Forelimb muscle (tissue), 1 donor: Measurements from ENCODE around the gene GLRX2. TPM values are rescaled to one million over a fixed set of nuclear protein-coding genes. Genes with fewer than 3 reads are reported as not detected.
"Not testable (repeated sequence)": the region's sequence is repeated elsewhere in the genome, so short reads cannot be mapped to it uniquely, and the experiment has no call there.

Experiments used
- DNase-seq: peaks from one replicate; pipeline ENCODE4 v3.0.0-alpha.2; 2013; ENCODE audit warnings: low read depth
- polyA plus RNA-seq: library from polyadenylated mRNA; unstranded; fragments of 120-200 nt; gene quantifications from one replicate; pipeline ENCODE4 v1.2.1, GENCODE V29; 2013; ENCODE audit not compliant: insufficient read length

The GLRX2 gene, protein sequence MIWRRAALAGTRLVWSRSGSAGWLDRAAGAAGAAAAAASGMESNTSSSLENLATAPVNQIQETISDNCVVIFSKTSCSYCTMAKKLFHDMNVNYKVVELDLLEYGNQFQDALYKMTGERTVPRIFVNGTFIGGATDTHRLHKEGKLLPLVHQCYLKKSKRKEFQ
- polyA plus RNA-seq, result 15.5 TPM

- peak; percentile 45 for DNase-seq
Observed at GRCh38 chr1:193104907-193105820, at the start of gene GLRX2. Gene GLRX2 (minus strand): TSS chr1:193105414. CDS start chr1:193105382, 32 bp downstream.

- DNase-seq, result no peak
Observed at GRCh38 chr1:193144999-193145398, 39.8 kb upstream of the GLRX2 start.

DNA sequence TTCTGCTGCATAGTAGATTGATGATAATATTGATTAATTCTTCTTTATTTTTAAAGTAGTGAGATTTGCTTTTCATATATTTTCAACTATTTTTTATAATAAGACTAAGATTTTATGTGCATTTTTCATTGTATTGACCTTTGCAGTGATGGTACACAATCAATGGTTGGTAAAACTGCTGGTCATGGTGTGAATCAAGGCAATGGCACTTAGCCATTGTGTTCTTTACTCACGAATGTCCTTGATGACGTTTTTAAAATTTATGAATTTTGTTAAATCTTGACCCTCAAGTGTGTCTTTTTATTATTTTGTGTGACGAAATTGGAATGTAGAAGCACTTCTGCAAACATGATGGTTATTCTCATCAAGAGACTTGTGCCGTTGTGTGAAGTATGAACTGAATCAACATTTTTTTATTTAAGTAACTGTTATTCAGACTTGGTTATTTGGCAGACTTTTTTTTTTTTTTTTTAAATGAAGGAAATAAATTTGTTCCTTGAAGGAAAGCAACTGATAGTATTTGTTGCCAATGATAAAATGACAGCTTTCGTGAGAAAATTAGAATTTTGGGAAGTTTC lies 39.2 kb upstream of the GLRX2 start:
- no peak for DNase-seq

- no peak for DNase-seq
Observed at GRCh38 chr1:193143285-193143684, 38.1 kb upstream of the GLRX2 start.

DNA sequence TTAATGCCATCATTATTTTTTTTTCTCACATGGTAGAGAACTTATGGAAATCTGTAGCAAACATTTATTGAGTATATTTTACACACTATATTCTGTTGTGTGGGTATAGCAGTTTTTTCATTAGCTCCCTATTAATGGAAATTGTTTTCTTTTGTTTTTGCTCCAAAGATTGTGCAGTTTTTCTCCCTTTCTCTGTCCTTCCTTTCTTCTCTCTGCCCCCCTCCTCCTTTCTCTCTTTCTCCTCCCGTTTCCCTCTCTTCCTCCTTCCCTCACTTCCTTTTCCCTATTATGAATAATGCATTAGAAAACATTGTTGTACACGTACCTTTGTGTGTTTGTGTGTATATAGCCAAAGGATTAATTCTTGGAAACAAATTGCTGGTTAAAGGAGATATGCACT lies 37.2 kb upstream of the GLRX2 start:
- no peak for DNase-seq

DNA sequence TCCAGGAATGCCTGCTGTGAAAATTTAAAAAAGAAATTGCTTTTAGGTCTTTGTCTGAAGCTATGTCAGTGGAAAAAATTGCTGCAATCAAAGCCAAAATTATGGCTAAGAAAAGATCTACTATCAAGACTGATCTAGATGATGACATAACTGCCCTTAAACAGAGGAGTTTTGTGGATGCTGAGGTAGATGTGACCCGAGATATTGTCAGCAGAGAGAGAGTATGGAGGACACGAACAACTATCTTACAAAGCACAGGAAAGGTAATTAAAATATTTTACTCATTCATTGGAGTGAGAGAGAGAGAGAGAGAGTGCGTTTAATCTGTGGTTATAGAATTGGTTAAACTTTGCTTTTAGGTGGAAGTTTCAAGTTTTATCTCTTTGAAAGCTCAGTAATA lies 36.6 kb upstream of the GLRX2 start:
- no peak for DNase-seq

- no peak for DNase-seq
Observed at GRCh38 chr1:193140254-193140653, 35.0 kb upstream of the GLRX2 start.

DNA sequence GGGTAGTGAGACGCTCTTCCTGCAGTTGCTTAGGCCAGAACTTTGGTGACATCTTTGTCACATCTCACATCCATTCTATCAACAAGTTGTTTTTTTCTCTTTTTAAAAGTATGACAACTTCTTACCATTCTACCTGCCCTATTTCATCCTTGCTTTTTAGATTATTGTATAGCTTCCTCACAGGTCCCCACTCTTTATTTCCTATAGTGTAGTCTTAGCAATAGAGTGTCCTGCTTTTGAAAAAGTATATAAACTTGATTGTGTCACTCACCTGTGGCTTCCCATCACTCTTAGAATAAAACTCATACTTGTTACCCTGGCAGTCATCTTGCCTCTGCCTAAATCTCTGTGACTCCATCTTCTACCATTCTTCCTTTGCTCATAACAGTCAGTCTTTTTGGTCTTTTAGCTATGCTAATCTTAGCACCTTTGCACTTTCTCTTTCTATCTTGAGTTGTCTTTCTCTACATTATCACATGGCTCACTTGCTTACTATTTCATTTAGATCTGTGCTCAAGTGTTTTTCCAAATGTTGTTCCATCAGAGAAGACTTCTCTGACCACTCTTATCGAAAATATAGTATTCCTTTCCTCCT lies 26.1 kb upstream of the GLRX2 start:
- DNase-seq, result no peak

- no peak for DNase-seq
Observed at GRCh38 chr1:193125369-193125768, 20.2 kb upstream of the GLRX2 start.

DNA sequence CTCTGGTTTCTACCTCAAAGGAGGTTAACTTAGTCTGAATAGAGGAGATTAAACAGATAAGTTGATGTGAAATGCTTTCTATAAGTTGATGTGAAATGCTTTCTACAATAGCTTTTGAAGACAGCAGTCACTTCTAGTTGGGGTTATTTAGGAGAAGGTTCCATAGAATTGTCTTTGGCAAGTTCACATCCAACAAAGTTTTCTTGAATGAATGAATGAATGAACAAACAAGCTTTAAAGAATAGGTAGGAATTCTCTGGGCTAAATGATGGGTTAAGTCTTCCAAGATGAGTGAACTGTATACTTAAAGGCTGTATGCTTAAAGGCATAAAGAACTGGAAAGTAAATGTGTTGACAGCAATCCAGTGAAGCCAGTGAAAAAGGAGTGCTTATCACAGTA lies 18.5 kb upstream of the GLRX2 start:
- DNase-seq, result no peak

DNA sequence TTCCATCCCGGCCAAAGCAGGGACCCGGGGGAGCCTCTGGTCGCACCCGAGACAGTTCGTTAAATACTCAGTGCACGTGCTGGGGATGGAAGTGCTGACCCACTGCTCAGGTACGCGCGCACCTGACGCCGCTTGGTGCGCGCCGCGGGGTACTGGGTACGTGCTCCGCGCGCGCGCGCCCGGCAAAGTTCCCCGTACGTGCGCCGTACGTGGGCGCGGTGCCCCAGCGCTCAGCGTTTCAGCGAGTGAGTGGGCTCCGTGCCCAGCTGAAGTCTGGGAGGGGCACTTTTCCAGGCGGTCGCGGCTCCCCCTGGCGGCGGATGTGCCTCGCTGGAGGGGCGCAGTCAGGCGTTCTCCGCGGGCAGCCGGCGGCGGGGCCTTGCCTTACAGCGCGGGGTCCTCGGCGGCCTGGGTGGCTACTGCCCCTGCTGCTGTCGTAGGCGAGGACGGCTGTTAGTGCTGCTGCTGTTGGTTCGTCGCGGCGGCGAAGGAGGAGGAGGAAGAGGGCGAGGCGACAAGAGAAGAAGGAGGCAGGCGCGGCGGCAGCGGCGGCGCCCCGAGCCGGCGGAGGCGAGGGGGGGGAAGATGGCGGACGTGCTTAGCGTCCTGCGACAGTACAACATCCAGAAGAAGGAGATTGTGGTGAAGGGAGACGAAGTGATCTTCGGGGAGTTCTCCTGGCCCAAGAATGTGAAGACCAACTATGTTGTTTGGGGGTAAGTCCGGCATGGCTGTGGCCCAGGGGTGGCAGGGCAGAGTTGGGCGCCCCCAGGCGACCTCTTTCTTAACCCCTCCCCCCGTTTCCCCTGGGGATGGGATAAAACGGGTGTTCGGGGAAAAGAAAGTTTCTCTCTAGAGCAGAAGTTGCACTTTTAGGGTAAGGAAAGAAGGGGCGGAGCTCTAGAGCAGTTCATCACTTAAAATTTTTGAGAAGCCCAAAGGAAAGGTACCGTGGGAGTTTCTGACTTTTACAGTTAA lies 16.7 kb upstream of the GLRX2 start, which contains the start of gene CDC73:
Gene CDC73, plus strand, starts transcription at position 416 of the 978 bp plus-strand sequence. Its CDS starts 170 bp downstream, at position 586.
- DNase-seq, result peak; percentile 80

DNA sequence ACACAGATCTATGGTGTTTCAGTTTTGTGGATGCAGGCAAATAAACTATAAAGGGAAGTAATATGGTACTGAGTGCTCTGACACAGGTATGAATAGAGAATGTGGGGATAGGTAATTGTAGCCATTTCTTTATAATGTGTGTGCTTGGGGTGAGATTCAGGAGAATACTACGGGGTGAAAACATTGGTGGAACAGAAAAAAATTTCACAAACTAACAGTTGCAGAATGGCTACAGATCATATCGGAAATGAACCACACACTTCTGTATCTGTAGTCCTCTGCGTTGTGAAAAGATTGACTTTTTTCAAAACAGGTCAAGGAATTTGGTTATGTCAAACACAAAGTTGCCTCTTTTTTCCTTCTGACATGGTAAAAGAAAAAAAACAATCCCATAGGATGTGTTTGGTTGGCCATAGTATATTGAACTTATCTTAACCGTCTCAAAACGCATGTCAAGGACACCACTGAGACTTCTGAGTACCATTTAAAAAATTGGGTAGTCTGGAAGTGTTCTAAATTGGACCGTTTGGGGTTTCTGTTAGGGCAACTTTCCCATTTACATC lies 15.5 kb upstream of the GLRX2 start:
- no peak for DNase-seq

GRCh38 chr1:193118803-193119730 lies 13.9 kb upstream of the GLRX2 start:
- no peak for DNase-seq

DNA sequence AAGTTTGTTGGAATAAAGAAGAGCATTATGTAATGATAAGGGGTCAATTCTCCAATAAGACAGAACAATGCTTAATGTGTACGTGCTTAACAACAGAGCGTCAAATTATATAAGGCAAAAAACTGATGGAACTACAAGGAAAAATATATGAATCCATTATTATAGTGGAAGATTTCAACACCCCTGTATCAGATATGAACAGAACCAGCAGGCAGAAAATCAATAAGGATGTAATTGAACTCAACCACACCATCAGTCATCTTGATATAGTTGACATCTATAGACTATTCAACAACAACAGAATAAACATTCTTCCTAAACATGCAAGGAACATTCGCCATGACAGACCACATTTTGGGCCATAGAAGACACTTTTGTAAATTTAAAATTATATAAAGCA lies 13.0 kb upstream of the GLRX2 start:
- DNase-seq, result no peak

- DNase-seq, result not testable (repeated sequence)
Observed at GRCh38 chr1:193117167-193117566, 12.0 kb upstream of the GLRX2 start.

DNA sequence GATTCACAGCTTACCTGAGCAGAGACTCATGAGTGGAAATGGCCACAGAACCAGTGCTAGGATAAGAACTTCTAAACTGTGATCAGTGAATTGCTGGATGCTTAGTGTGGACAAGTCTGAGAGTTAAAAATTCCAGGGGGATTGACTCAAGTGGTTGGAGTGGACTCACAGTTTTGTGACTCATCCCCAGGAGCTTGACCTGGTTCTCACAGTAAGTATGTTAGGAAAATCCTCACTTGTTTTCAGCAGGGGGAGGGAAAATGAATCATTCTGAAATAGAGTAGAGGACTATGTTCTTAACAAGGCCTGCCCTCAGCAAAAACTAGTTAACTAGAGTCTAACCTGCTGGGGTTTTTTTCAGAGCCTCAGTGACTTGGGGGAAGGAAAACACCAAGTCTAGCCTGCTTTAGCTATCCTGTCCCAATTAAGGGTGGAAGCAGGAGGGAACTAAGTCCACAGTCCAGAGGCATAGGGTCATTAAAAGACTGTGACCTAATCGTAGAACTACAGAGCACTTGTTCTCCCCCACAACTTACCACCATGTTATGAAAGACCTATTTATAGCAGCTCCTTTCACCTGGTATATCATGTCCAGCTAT lies 10.5 kb upstream of the GLRX2 start:
- DNase-seq, result no peak

DNA sequence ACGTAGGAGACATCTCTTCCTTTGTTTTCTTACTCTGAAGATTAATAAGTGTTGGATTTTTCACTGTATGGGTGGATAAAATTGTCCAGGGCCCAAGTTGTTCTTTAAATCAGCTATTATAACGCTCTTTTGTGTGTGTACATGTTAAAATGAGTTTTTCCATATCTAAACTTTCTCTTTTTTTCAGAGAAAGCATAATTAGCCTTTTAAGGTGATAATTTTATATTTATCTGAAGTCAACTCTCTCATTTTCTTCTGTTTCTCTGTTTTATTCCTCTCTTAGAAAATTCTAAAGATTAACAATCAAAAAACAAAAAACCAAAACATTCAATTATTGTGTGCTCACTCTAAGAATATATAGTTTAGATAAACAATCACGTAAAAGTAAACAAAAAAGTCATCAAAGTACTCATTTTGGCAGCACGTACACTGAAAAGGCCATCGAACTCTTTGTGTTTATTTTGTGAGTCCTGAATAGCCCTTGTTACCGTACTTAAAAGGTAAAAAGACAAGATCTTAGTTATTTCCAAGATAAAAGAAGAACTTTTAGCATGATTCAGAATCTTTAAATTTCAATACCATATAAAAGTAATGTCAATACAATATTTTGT lies 9.4 kb upstream of the GLRX2 start:
- no peak for DNase-seq

GRCh38 chr1:193113992-193114332 lies 8.7 kb upstream of the GLRX2 start:
- no peak for DNase-seq
